ENCODE data around the gene ZBTB7C.

ZBTB7C gene

DNA sequence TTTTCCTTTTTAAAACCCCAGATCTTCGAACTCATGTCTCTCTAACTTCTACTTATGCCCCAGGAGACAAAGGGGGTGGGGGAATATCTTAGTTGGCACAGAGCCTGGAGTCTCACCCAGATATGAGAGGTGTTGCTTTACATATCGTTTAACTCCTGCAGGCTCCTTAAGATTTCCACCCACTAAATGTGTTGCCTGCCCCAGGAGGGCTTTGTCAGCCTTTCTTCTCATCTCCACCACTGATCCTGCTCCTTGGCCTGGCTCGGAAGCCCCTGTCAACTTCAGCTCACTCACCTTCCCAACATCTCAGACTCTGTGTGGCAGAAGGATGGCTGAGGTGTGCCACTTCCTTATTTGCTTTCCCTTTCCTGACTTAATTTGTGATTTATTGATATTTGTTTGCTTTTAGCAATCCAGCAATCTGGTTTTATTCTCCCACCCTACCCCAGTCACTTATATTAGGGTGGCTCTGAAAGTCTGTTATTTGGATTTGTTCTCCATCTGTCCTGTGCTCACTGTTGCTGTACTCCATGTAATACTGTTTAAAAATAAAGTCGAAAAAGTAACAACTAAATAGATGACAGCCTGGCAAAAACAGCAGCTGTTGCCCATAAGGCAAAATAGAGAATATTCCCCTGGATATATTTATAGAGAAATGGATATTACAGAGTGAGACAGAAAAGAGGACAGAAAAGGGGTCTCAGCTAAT, 200.6 kb downstream of the ZBTB7C start:
- CTCF ChIA-PET: no interaction called here
- POLR2A ChIA-PET: no interaction called here
- DNase-seq (ENCODE audit: extremely low spot score): no peak
- TF ChIP-seq NFRKB (IDR thresholded peaks at IDR 0.05) (no peak), SUZ12 (IDR thresholded peaks at IDR 0.05) (no peak), HDGF (IDR thresholded peaks at IDR 0.05; ENCODE audit: borderline replicate concordance) (no peak), TARDBP (IDR thresholded peaks at IDR 0.05) (no peak), ARNT (IDR thresholded peaks at IDR 0.05) (no peak), FOXK2 (IDR thresholded peaks at IDR 0.05) (no peak), LEF1 (IDR thresholded peaks at IDR 0.05; ENCODE audit: borderline replicate concordance) (no peak), FOXA1 (IDR thresholded peaks at IDR 0.05) (no peak), L3MBTL2 (conservative IDR thresholded peaks at IDR 0.05) (no peak), CTBP1 (IDR thresholded peaks at IDR 0.05; ENCODE audit: borderline replicate concordance) (no peak), ELF4 (IDR thresholded peaks at IDR 0.05) (no peak), ZNF384 (IDR thresholded peaks at IDR 0.05) (no peak), FOXM1 (IDR thresholded peaks at IDR 0.05; ENCODE audit: borderline replicate concordance) (no peak), BHLHE40 (IDR thresholded peaks at IDR 0.05; ENCODE audit: borderline replicate concordance) (no peak), SP1 (IDR thresholded peaks at IDR 0.05) (no peak)
- TF ChIP-seq, protein P1, sequence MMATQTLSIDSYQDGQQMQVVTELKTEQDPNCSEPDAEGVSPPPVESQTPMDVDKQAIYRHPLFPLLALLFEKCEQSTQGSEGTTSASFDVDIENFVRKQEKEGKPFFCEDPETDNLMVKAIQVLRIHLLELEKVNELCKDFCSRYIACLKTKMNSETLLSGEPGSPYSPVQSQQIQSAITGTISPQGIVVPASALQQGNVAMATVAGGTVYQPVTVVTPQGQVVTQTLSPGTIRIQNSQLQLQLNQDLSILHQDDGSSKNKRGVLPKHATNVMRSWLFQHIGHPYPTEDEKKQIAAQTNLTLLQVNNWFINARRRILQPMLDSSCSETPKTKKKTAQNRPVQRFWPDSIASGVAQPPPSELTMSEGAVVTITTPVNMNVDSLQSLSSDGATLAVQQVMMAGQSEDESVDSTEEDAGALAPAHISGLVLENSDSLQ (IDR thresholded peaks at IDR 0.05): no peak

DNA sequence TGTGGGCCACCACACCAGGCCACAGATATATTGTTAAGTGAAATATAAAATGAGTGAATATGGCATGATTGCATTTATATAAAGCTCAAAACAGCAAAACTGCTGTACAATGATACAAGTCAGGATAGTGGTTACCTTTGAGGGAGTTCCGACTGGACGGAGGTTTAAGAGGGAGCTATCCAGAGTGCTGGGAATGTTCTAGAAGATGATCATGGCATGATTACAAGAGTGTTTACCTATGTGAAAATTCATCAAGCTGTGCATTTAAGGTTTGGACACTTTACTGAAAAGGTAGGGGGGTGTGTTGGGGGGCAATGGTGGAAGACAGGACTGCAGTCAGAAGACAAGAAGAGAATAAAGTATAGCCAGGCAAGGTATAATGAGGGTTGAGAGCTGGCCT, 201.4 kb downstream of the ZBTB7C start:
- DNase-seq (ENCODE audit: extremely low spot score): no peak
- ChIA-PET POLR2A (no interaction called here), CTCF (no interaction called here)
- TF ChIP-seq FOXA1 (IDR thresholded peaks at IDR 0.05): no peak
- TF ChIP-seq HDGF (IDR thresholded peaks at IDR 0.05; ENCODE audit: borderline replicate concordance): no peak
- TF ChIP-seq SUZ12 (IDR thresholded peaks at IDR 0.05): no peak
- TF ChIP-seq SP1 (IDR thresholded peaks at IDR 0.05): no peak
- TF ChIP-seq LEF1 (IDR thresholded peaks at IDR 0.05; ENCODE audit: borderline replicate concordance): no peak
- TF ChIP-seq ARNT (IDR thresholded peaks at IDR 0.05): no peak

DNA sequence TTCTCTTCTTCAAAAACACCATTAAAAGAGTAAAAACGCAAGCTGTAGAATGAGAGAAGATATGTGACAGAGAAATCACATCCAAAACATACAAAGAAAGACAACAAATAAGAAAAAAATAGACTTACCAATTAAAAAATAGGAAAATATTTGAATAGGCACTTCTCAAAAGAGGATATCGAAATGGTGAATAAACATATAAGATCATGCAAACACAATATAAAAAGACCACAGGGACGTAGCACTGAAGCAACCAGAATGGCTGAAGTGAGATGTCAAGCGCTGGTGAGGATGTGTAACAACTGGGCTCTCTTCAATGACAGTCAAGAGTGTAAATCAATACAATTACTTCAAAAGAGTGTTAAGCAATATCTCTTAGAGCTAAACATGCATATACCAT, 202.3 kb downstream of the ZBTB7C start:
- ChIA-PET POLR2A (no interaction called here), CTCF (no interaction called here)
- no peak for TF ChIP-seq L3MBTL2 (conservative IDR thresholded peaks at IDR 0.05)
- no peak for TF ChIP-seq ARNT (IDR thresholded peaks at IDR 0.05)
- no peak for TF ChIP-seq SUZ12 (IDR thresholded peaks at IDR 0.05)
- no peak for TF ChIP-seq ELF4 (IDR thresholded peaks at IDR 0.05)
- no peak for TF ChIP-seq SP1 (IDR thresholded peaks at IDR 0.05)
- no peak for TF ChIP-seq TARDBP (IDR thresholded peaks at IDR 0.05)
- no peak for TF ChIP-seq FOXM1 (IDR thresholded peaks at IDR 0.05; ENCODE audit: borderline replicate concordance)
- TF ChIP-seq NFRKB (IDR thresholded peaks at IDR 0.05): no peak
- no peak for TF ChIP-seq CTBP1 (IDR thresholded peaks at IDR 0.05; ENCODE audit: borderline replicate concordance)
- TF ChIP-seq, protein P1 (IDR thresholded peaks at IDR 0.05): no peak
- no peak for TF ChIP-seq FOXA1 (IDR thresholded peaks at IDR 0.05)
- no peak for TF ChIP-seq BHLHE40 (IDR thresholded peaks at IDR 0.05; ENCODE audit: borderline replicate concordance)
- TF ChIP-seq FOXK2 (IDR thresholded peaks at IDR 0.05): no peak
- TF ChIP-seq HDGF (IDR thresholded peaks at IDR 0.05; ENCODE audit: borderline replicate concordance): no peak
- no peak for TF ChIP-seq ZNF384 (IDR thresholded peaks at IDR 0.05)
- TF ChIP-seq LEF1 (IDR thresholded peaks at IDR 0.05; ENCODE audit: borderline replicate concordance): no peak
- DNase-seq (ENCODE audit: extremely low spot score): no peak

DNA sequence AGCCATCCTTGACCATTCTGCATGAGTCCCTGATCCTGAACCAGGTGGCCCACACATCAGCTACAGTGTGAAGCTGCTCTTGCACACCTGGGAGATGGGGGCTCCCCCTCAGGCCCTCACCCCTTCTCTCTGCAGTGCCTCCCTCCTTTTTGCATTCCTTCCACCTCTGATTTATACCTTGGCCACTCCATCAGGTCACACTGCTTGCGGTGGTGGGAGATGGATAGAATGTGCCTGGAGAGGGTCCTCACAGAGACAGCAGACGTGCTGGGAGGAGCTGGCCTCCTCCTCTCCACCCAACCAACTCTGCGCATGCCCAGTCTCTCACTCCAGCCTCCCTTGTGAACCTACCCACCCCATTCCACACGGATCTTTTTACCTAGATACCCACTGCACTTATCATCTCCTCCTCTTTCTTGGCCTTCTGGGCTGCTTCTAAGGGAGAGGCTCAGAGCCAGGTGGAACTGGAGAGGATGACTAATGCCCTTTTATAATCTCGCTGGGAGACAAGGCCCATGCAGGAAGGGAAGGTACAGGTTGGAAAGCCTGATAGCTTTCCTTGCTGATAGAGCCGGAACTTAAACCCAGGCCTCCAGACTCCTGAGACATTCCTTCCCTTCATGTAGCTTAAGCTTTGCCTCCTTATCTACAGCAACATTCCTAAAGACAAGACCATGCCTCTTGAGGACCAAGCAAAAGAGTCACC, 205.1 kb downstream of the ZBTB7C start:
- TF ChIP-seq SUZ12 (IDR thresholded peaks at IDR 0.05): no peak
- TF ChIP-seq HDGF (IDR thresholded peaks at IDR 0.05; ENCODE audit: borderline replicate concordance): no peak
- TF ChIP-seq ZNF384 (IDR thresholded peaks at IDR 0.05): no peak
- no peak for TF ChIP-seq FOXA1 (IDR thresholded peaks at IDR 0.05)
- no peak for TF ChIP-seq LEF1 (IDR thresholded peaks at IDR 0.05; ENCODE audit: borderline replicate concordance)
- no peak for TF ChIP-seq L3MBTL2 (conservative IDR thresholded peaks at IDR 0.05)
- no peak for TF ChIP-seq SP1 (IDR thresholded peaks at IDR 0.05)
- TF ChIP-seq CTBP1 (IDR thresholded peaks at IDR 0.05; ENCODE audit: borderline replicate concordance): no peak
- no peak for TF ChIP-seq TARDBP (IDR thresholded peaks at IDR 0.05)
- no peak for TF ChIP-seq FOXM1 (IDR thresholded peaks at IDR 0.05; ENCODE audit: borderline replicate concordance)
- TF ChIP-seq BHLHE40 (IDR thresholded peaks at IDR 0.05; ENCODE audit: borderline replicate concordance): no peak
- TF ChIP-seq ARNT (IDR thresholded peaks at IDR 0.05): no peak
- TF ChIP-seq, protein P1 (IDR thresholded peaks at IDR 0.05): no peak
- no peak for TF ChIP-seq FOXK2 (IDR thresholded peaks at IDR 0.05)
- TF ChIP-seq ELF4 (IDR thresholded peaks at IDR 0.05): no peak
- TF ChIP-seq NFRKB (IDR thresholded peaks at IDR 0.05): no peak
- DNase-seq (ENCODE audit: extremely low spot score): no peak
- POLR2A ChIA-PET: no interaction called here
- CTCF ChIA-PET: interaction anchor here (0.7 kb wide), 1 partner anchor 26 kb away, joined by 4 read pairs; no protein-coding TSS in a partner anchor

DNA sequence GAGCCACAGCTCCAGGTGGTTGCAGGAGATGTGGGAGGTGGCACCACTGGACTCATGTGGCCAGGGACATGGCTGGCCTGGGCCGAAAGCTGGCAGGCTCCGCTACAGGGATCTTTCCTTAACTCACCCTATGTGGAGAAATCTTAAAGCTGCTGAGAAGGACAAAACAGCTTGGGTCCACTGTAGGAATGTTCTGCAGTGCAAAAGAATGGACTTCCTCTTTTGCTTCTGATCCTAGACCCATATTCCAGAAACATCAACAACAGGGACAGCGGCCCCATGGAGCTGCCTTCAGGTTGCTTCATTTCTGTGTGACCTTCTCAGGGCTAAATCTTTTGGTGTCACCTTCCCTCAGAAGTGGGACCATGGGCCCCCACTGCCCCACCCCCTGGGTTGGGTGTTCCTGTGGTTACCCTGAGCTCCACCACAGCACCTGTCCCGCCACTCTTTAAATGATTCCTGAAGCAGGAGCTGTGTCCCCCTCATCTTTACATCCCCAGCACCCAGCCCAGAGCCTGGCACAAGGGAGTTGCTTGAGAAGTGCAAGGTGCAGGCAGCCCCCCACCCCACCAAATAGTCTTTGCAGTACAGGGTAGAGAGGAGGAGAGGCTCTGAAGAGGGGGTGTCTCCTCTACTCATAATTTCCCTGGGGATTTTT, 205.8 kb downstream of the ZBTB7C start:
- ChIA-PET CTCF (no interaction called here), POLR2A (no interaction called here)
- no peak for TF ChIP-seq ARNT (IDR thresholded peaks at IDR 0.05)
- TF ChIP-seq CTBP1 (IDR thresholded peaks at IDR 0.05; ENCODE audit: borderline replicate concordance): no peak
- TF ChIP-seq FOXA1 (IDR thresholded peaks at IDR 0.05): no peak
- no peak for TF ChIP-seq TARDBP (IDR thresholded peaks at IDR 0.05)
- no peak for TF ChIP-seq FOXK2 (IDR thresholded peaks at IDR 0.05)
- TF ChIP-seq L3MBTL2 (conservative IDR thresholded peaks at IDR 0.05): no peak
- no peak for TF ChIP-seq LEF1 (IDR thresholded peaks at IDR 0.05; ENCODE audit: borderline replicate concordance)
- TF ChIP-seq, protein P1 (IDR thresholded peaks at IDR 0.05): no peak
- no peak for TF ChIP-seq SUZ12 (IDR thresholded peaks at IDR 0.05)
- TF ChIP-seq SP1 (IDR thresholded peaks at IDR 0.05): no peak
- no peak for TF ChIP-seq ELF4 (IDR thresholded peaks at IDR 0.05)
- no peak for TF ChIP-seq HDGF (IDR thresholded peaks at IDR 0.05; ENCODE audit: borderline replicate concordance)
- TF ChIP-seq ZNF384 (IDR thresholded peaks at IDR 0.05): no peak
- TF ChIP-seq NFRKB (IDR thresholded peaks at IDR 0.05): no peak
- TF ChIP-seq FOXM1 (IDR thresholded peaks at IDR 0.05; ENCODE audit: borderline replicate concordance): no peak
- no peak for TF ChIP-seq BHLHE40 (IDR thresholded peaks at IDR 0.05; ENCODE audit: borderline replicate concordance)
- no peak for DNase-seq (ENCODE audit: extremely low spot score)
